Lower leg skin (tissue), 3 donors: ENCODE results near the gene APOE.

Experiments used
- CTCF ChIP-seq, 3 donors: fragments of 450-650 bp; IDR thresholded peaks; one replicate each; pipeline ENCODE4 v1.5.1; 2016; ENCODE audit warnings: antibody characterized with exemption in 3 of 3, mild to moderate bottlenecking in 3 of 3, moderate library complexity in 2 of 3
- POLR2A ChIP-seq, 2 donors: fragments of 450-650 bp; IDR thresholded peaks; one replicate each; pipeline ENCODE4 v1.6.1; 2016 to 2017; ENCODE audit warnings: antibody characterized with exemption in 2 of 2, mild to moderate bottlenecking in 1 of 2, moderate library complexity in 1 of 2

- no peak for TF ChIP-seq CTCF (IDR thresholded peaks at IDR 0.05)
- TF ChIP-seq POLR2A (IDR thresholded peaks at IDR 0.05) = no peak
Measured at GRCh38 chr19:44875666-44876451, 29.7 kb upstream of the APOE start.
